SU-DHL-6 (cell line): ENCODE data around the gene PLEKHG3.

Source experiments
- H2AFZ ChIP-seq: fragments of 200-600 bp; sonication (generic); 2 replicates; pipeline ENCODE4 v1.6.1; 2014; ENCODE audit warnings: low read depth, mild to moderate bottlenecking, moderate library complexity, mixed read lengths, antibody characterized with exemption, low read length; ENCODE audit not compliant: severe bottlenecking
- H3F3A ChIP-seq: fragments of 200-600 bp; shearing (Covaris generic); 2 replicates; pipeline ENCODE4 v1.6.0; 2016; ENCODE audit warnings: antibody characterized with exemption, mild to moderate bottlenecking; ENCODE audit not compliant: insufficient read depth
- H3K27ac ChIP-seq: fragments of 200-600 bp; sonication (generic); 2 replicates; pipeline ENCODE4 v1.5.1; 2016; ENCODE audit warnings: low read depth, mild to moderate bottlenecking, low read length, moderate library complexity, mixed read lengths
- H3K27me3 ChIP-seq: fragments of 200-600 bp; sonication (generic), shearing (Covaris generic); 2 replicates; pipeline ENCODE4 v1.6.0; 2014; ENCODE audit warnings: mild to moderate bottlenecking, low read length
- H3K36me3 ChIP-seq: fragments of 200-600 bp; sonication (generic); 2 replicates; pipeline ENCODE4 v1.6.1; 2014; ENCODE audit warnings: mild to moderate bottlenecking, low read length, mixed read lengths
- H3K4me2 ChIP-seq: fragments of 300-600, 200-600 bp; shearing (Covaris generic), sonication (generic); 2 replicates; pipeline ENCODE4 v1.6.0; 2014; ENCODE audit warnings: low read length, low read depth, mild to moderate bottlenecking; ENCODE audit not compliant: poor library complexity, severe bottlenecking
- H3K4me3 ChIP-seq: fragments of 200-600 bp; sonication (generic); 2 replicates; pipeline ENCODE4 v1.5.1; 2014; ENCODE audit warnings: antibody characterized with exemption, low read length, mild to moderate bottlenecking, mixed read lengths; ENCODE audit not compliant: insufficient read depth, poor library complexity, severe bottlenecking
- H3K79me2 ChIP-seq: fragments of 200-600 bp; sonication (generic); 2 replicates; pipeline ENCODE4 v1.6.1; 2014; ENCODE audit warnings: mild to moderate bottlenecking, low read length, moderate library complexity; ENCODE audit not compliant: insufficient read depth
- H3K9ac ChIP-seq: fragments of 200-600 bp; sonication (generic); 2 replicates; pipeline ENCODE4 v1.7.0; 2014; ENCODE audit warnings: mild to moderate bottlenecking, low read length
- H3K9me2 ChIP-seq: fragments of 200-600 bp; sonication (generic); replicated peaks from 2 replicates; pipeline ENCODE4 v1.6.1; 2014; ENCODE audit warnings: low read length; ENCODE audit not compliant: insufficient read depth
- H3K9me3 ChIP-seq: fragments of 200-600 bp; sonication (generic); 2 replicates; pipeline ENCODE4 v1.6.1; 2014; ENCODE audit warnings: low read length, mixed read lengths; ENCODE audit not compliant: insufficient read depth
- H4K20me1 ChIP-seq: fragments of 200-600 bp; sonication (generic); 2 replicates; pipeline ENCODE4 v1.6.1; 2014; ENCODE audit warnings: low read depth, mild to moderate bottlenecking, antibody characterized with exemption, low read length, moderate library complexity, mixed read lengths
- EZH2phosphoT487 ChIP-seq: fragments of 200-600 bp; sonication (generic), shearing (Covaris generic); conservative IDR thresholded peaks from 2 replicates; pipeline ENCODE4 v1.6.1; 2018; ENCODE audit warnings: mild to moderate bottlenecking, antibody characterized with exemption, low read length, moderate library complexity, mixed read lengths
- TF ChIP-seq, protein P1 (sequence below): fragments of 200-600 bp; sonication (generic); IDR thresholded peaks from one replicate; pipeline ENCODE4 v1.5.1; 2017; ENCODE audit warnings: antibody characterized with exemption, mild to moderate bottlenecking, low read length, moderate library complexity; ENCODE audit not compliant: insufficient read depth, poor library complexity, severe bottlenecking

The PLEKHG3 gene

DNA sequence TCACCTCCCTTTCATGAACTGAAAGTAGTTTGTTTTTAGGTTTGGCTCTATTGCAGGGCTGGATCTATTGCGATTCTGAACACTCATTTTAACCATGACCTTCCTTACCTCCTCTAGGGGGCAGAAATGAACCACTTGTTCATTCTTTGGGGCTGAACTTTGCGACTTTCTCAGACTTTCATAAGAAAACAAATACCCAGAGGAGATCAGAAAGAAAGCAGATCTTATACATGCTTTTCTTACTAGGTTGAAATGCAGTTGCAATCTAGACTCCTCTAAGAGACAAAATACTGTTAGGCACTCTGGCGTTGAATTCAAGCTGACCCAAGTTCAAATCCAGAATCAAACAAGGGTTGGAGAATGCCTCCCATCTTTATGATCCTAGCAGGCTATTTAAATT, 32.6 kb upstream of the PLEKHG3 start:
- H4K20me1 ChIP-seq, result no peaks in the 10 kb centered on the region

DNA sequence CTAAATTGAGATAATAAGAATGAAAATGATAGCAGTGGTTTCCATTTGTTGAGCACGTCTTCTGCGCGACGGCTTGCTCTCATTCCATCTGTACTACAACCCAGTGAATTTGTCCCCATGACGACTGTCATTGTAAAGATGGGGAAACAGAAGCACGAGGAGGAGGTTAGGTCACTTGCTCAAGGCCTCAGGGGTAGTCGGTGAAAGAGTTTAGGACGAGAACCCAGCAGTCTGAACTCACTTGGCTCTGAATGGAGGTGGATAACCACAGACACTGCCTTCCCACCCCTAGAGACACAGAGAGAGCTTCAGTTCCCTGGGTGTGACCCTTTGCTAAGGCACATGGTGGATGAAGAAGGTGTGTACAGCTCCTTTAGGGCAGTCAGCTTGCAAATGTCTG, 30.9 kb upstream of the PLEKHG3 start:
- no peaks in the 10 kb centered on the region for H3K36me3 ChIP-seq
- H3F3A ChIP-seq, result no peaks in the 10 kb centered on the region
- no peaks in the 10 kb centered on the region for H3K79me2 ChIP-seq
- no peak overlapping the region for H2AFZ ChIP-seq
- H3K9me3 ChIP-seq, result no peaks in the 10 kb centered on the region
- no peak overlapping the region for H3K27ac ChIP-seq
- TF ChIP-seq EZH2phosphoT487, result no peak
- TF ChIP-seq, protein P1, sequence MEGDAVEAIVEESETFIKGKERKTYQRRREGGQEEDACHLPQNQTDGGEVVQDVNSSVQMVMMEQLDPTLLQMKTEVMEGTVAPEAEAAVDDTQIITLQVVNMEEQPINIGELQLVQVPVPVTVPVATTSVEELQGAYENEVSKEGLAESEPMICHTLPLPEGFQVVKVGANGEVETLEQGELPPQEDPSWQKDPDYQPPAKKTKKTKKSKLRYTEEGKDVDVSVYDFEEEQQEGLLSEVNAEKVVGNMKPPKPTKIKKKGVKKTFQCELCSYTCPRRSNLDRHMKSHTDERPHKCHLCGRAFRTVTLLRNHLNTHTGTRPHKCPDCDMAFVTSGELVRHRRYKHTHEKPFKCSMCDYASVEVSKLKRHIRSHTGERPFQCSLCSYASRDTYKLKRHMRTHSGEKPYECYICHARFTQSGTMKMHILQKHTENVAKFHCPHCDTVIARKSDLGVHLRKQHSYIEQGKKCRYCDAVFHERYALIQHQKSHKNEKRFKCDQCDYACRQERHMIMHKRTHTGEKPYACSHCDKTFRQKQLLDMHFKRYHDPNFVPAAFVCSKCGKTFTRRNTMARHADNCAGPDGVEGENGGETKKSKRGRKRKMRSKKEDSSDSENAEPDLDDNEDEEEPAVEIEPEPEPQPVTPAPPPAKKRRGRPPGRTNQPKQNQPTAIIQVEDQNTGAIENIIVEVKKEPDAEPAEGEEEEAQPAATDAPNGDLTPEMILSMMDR, result no peak
- no peaks in the 10 kb centered on the region for H3K9me2 ChIP-seq
- H3K4me3 ChIP-seq, result no peak overlapping the region
- H4K20me1 ChIP-seq, result no peaks in the 10 kb centered on the region
- no peaks in the 10 kb centered on the region for H3K27me3 ChIP-seq
- no peak overlapping the region for H3K4me2 ChIP-seq
- H3K9ac ChIP-seq, result no peak overlapping the region

More for the DNA sequence above, 32.6 kb upstream of the PLEKHG3 start:
- H3K36me3 ChIP-seq, result no peaks in the 10 kb centered on the region
- no peak for TF ChIP-seq EZH2phosphoT487
- TF ChIP-seq, protein P1, result peak; percentile 73
- H3K9me2 ChIP-seq, result no peaks in the 10 kb centered on the region
- H3K79me2 ChIP-seq, result no peaks in the 10 kb centered on the region
- no peak overlapping the region for H3K4me3 ChIP-seq
- H3K9ac ChIP-seq, result no peak overlapping the region
- no peaks in the 10 kb centered on the region for H3K9me3 ChIP-seq
- H3F3A ChIP-seq, result no peaks in the 10 kb centered on the region
- H3K27me3 ChIP-seq, result no peaks in the 10 kb centered on the region
- no peak overlapping the region for H2AFZ ChIP-seq
- no peak overlapping the region for H3K27ac ChIP-seq
- no peak overlapping the region for H3K4me2 ChIP-seq

- no peaks in the 10 kb centered on the region for H3K9me2 ChIP-seq
- H3K36me3 ChIP-seq, result no peaks in the 10 kb centered on the region
- H3K27ac ChIP-seq, result no peak overlapping the region
- H3K79me2 ChIP-seq, result no peaks in the 10 kb centered on the region
- no peak for TF ChIP-seq EZH2phosphoT487
- TF ChIP-seq, protein P1, result no peak
- no peak overlapping the region for H3K9ac ChIP-seq
- H3F3A ChIP-seq, result no peaks in the 10 kb centered on the region
- no peaks in the 10 kb centered on the region for H3K27me3 ChIP-seq
- H4K20me1 ChIP-seq, result no peaks in the 10 kb centered on the region
- H3K4me2 ChIP-seq, result no peak overlapping the region
- no peak overlapping the region for H2AFZ ChIP-seq
- no peaks in the 10 kb centered on the region for H3K9me3 ChIP-seq
- no peak overlapping the region for H3K4me3 ChIP-seq
Measured at GRCh38 chr14:64673748-64674147, 30.5 kb upstream of the PLEKHG3 start.

GRCh38 chr14:64674829-64675228, 29.4 kb upstream of the PLEKHG3 start:
- H3K27ac ChIP-seq, result no peak overlapping the region
- no peaks in the 10 kb centered on the region for H3K9me3 ChIP-seq
- H3K27me3 ChIP-seq, result no peaks in the 10 kb centered on the region
- no peaks in the 10 kb centered on the region for H3F3A ChIP-seq
- H4K20me1 ChIP-seq, result no peaks in the 10 kb centered on the region
- no peaks in the 10 kb centered on the region for H3K9me2 ChIP-seq
- no peaks in the 10 kb centered on the region for H3K79me2 ChIP-seq
- no peak overlapping the region for H2AFZ ChIP-seq
- no peak overlapping the region for H3K4me2 ChIP-seq
- H3K36me3 ChIP-seq, result no peaks in the 10 kb centered on the region
- no peak overlapping the region for H3K9ac ChIP-seq
- TF ChIP-seq EZH2phosphoT487, result no peak
- TF ChIP-seq, protein P1, result no peak
- H3K4me3 ChIP-seq, result no peak overlapping the region
